GM10266 (cell line): ENCODE data around the gene PDZD11.
"Not testable (repeated sequence)": the region's sequence is repeated elsewhere in the genome, so short reads cannot be mapped to it uniquely, and the experiment has no call there.

Experiments
- DNase-seq: peaks from one replicate; pipeline ENCODE4 v3.0.0; 2012; ENCODE audit errors: extremely low spot score
- CTCF ChIP-seq: IDR thresholded peaks from 2 replicates; pipeline ENCODE4 v1.5.1; 2012; ENCODE audit warnings: mild to moderate bottlenecking, low read depth; ENCODE audit not compliant: control insufficient read depth, insufficient read depth; ENCODE audit errors: missing control alignments

Gene PDZD11

GRCh38 chrX:70244881-70245280 lies 44.8 kb downstream of the PDZD11 start:
- TF ChIP-seq CTCF, result no peak
- DNase-seq, result no peak

GRCh38 chrX:70243601-70244000 lies 46.1 kb downstream of the PDZD11 start:
- not testable (repeated sequence) for DNase-seq

GRCh38 chrX:70241501-70241900 lies 48.2 kb downstream of the PDZD11 start:
- no peak for DNase-seq

GRCh38 chrX:70240751-70241150 lies 49.0 kb downstream of the PDZD11 start:
- no peak for DNase-seq
- TF ChIP-seq CTCF, result no peak

More at GRCh38 chrX:70241501-70241900, 48.2 kb downstream of the PDZD11 start:
- no peak for TF ChIP-seq CTCF
